MCF 10A (cell line): Measurements from ENCODE around the gene KRT15. TPM values are rescaled to one million over a fixed set of nuclear protein-coding genes. Genes with fewer than 3 reads are reported as not detected.

Experiments
- BruUV-seq: library from RNA; stranded (reverse); fragments of 400-500 nt; replicated peaks from 2 replicates; lab custom pipeline; 2021; lab: Mats Ljungman, UMichigan
- CTCF ChIA-PET: fragments of 300-600 bp; sonication (Branson Sonifier 250); formaldehyde crosslinking; extraction: SDS; loops from one replicate; lab custom pipeline; 2021; ENCODE audit warnings: antibody characterized with exemption, inconsistent platforms; lab: Yijun Ruan, JAX
- POLR2A ChIA-PET: fragments of 300-600, 350-650 bp; sonication (Branson Sonifier 250); formaldehyde crosslinking; extraction: SDS; loops from one replicate; lab custom pipeline; 2020; ENCODE audit warnings: antibody characterized with exemption, inconsistent platforms; lab: Yijun Ruan, JAX
- DNase-seq: peaks from one replicate; pipeline ENCODE4 v3.0.0-alpha.2; 2018; ENCODE audit not compliant: unreplicated experiment
- H3K27ac Mint-ChIP-seq: one replicate; pipeline ENCODE4 v1.8.0; 2022; ENCODE audit warnings: mild to moderate bottlenecking, low read depth, mixed read lengths; ENCODE audit not compliant: unreplicated experiment
- H3K27me3 Mint-ChIP-seq: one replicate; pipeline ENCODE4 v1.8.0; 2022; ENCODE audit warnings: mixed read lengths; ENCODE audit not compliant: insufficient read depth, unreplicated experiment
- H3K36me3 Mint-ChIP-seq: one replicate; pipeline ENCODE4 v1.8.0; 2022; ENCODE audit warnings: mild to moderate bottlenecking, moderate library complexity, mixed read lengths; ENCODE audit not compliant: insufficient read depth, unreplicated experiment
- H3K4me1 Mint-ChIP-seq: one replicate; pipeline ENCODE4 v1.8.0; 2022; ENCODE audit warnings: mixed read lengths; ENCODE audit not compliant: insufficient read depth, unreplicated experiment
- H3K4me3 Mint-ChIP-seq: one replicate; pipeline ENCODE4 v1.8.0; 2022; ENCODE audit warnings: mild to moderate bottlenecking, moderate library complexity, mixed read lengths; ENCODE audit not compliant: unreplicated experiment
- H3K9me3 Mint-ChIP-seq: one replicate; pipeline ENCODE4 v1.8.0; 2022; ENCODE audit warnings: mixed read lengths; ENCODE audit not compliant: unreplicated experiment
- intact Hi-C: fragments of 100-400 bp; cut with micrococcal nuclease; formaldehyde crosslinking; loops from 2 replicates; pipeline ENCODE4 v1.14.1; 2022
- total RNA-seq: library from RNA; stranded (reverse); gene quantifications from 2 replicates; pipeline ENCODE4 v1.2.3, GENCODE V29; 2022
- TF ChIP-seq, protein P1 (sequence below): fragments of 200-600 bp; IDR thresholded peaks from one replicate; pipeline ENCODE4 v1.8.0; 2022; ENCODE audit warnings: antibody characterized with exemption, mild to moderate bottlenecking; ENCODE audit not compliant: unreplicated experiment

KRT15 gene
- total RNA-seq, 1 experiment from 2014 or later: 83.4 TPM

DNA sequence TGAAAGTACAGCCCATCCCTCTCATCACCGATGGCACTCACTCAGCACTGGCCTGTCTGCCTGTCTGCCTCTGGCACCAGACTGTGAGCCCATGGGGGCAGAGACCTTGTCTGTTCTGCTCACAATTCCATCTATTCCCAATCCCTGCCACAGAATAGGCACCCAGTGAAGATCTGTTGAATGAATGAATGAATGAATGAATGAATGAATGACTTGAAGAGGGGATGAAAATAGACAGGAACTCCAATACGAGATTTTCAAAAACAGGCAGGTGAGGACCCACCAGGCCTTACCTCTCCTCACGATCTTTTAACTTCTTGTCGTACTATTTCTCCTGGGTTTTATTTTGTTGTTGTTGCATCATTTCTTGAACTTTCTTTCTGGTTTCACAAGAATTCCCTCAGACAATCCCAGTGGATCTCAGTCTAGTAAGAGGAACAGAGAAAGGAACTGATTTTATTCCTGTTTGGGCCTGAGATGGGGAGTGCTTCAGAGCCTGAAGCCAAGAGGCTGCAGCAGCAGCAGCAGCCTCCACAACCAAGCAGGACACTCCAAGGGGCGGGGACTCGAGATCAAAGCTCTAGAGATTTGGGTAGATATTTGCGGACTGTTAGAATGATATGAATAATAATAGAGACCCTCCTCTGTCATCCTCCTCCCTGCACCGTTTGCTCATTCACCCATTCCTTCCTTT is 35.4 kb upstream of the KRT15 start:
- TF ChIP-seq, protein P1, sequence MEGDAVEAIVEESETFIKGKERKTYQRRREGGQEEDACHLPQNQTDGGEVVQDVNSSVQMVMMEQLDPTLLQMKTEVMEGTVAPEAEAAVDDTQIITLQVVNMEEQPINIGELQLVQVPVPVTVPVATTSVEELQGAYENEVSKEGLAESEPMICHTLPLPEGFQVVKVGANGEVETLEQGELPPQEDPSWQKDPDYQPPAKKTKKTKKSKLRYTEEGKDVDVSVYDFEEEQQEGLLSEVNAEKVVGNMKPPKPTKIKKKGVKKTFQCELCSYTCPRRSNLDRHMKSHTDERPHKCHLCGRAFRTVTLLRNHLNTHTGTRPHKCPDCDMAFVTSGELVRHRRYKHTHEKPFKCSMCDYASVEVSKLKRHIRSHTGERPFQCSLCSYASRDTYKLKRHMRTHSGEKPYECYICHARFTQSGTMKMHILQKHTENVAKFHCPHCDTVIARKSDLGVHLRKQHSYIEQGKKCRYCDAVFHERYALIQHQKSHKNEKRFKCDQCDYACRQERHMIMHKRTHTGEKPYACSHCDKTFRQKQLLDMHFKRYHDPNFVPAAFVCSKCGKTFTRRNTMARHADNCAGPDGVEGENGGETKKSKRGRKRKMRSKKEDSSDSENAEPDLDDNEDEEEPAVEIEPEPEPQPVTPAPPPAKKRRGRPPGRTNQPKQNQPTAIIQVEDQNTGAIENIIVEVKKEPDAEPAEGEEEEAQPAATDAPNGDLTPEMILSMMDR: no peak
- DNase-seq: no peak
- Mint-ChIP-seq H3K36me3 (peaks cover 4% of the 10 kb centered on the region), H3K4me1 (peaks cover 24% of the 10 kb centered on the region), H3K27ac (no peak overlapping the region), H3K9me3 (no peaks in the 10 kb centered on the region), H3K4me3 (no peak overlapping the region), H3K27me3 (no peaks in the 10 kb centered on the region)
- no TSS peak for BruUV-seq
- POLR2A ChIA-PET: interaction anchor here (1.2 to 1.7 kb wide), 2 partner anchors 59 to 97 kb away, joined by 3 to 4 read pairs; partner anchors contain the start of gene KRT16
- CTCF ChIA-PET: interaction anchor here (0.5 to 22.4 kb wide), 3 partner anchors 25 to 111 kb away, joined by 6 to 415 read pairs (median 218); no protein-coding TSS in a partner anchor
- intact Hi-C loops: no loop called here

DNA sequence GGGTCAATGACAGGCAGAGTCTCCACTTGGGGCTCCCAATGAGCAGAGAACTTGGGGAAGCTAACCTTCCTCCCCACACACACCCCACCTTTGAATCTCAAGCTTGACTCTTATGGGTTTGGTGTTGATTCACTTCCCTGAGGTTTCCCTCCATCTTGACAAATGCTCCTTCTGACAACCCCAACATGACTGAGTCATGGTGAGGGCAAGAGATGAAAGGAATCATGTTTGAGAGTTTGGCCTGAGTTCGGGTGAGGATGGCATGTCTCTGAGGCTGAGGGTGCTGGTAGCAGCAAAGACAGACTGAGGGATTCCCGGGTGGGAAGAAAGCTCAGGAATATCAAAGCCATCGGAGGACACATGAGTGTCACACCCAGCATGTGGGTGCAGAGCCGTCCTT is 34.5 kb upstream of the KRT15 start:
- CTCF ChIA-PET: interaction anchor here (0.8 to 22.4 kb wide), 3 partner anchors 94 to 147 kb away, joined by 4 to 415 read pairs (median 218); no protein-coding TSS in a partner anchor
- intact Hi-C loops: no loop called here
- Mint-ChIP-seq H3K4me3 (no peak overlapping the region), H3K27ac (no peak overlapping the region), H3K4me1 (peaks cover 30% of the 10 kb centered on the region), H3K36me3 (peaks cover 4% of the 10 kb centered on the region), H3K9me3 (no peaks in the 10 kb centered on the region), H3K27me3 (no peaks in the 10 kb centered on the region)
- DNase-seq: peak; percentile 37
- BruUV-seq: no TSS peak
- POLR2A ChIA-PET: interaction anchor here (0.6 to 1.2 kb wide), 3 partner anchors 26 to 136 kb away, joined by 3 to 5 read pairs (median 4); no protein-coding TSS in a partner anchor
- TF ChIP-seq, protein P1: no peak

DNA sequence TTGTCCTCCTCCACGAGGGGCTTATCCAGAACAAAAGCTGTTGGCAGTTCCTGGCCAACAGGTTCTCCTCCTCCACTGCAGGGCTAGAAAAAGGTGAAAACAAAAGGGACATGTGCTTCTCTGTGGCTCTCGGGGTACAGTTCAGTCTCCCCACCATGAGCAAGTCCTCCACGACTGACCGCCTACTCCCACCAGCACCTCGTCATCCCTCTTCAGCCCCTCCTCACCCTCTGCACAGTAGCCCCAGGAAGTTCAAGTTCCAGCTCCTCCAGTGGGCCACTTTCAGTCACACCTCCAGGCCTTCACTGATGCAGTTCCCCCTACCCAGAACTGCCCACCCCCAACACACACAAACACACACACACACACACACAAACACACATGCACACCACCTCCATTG is 33.8 kb upstream of the KRT15 start:
- no peaks in the 10 kb centered on the region for H3K27me3 Mint-ChIP-seq
- H3K36me3 Mint-ChIP-seq: peaks cover 4% of the 10 kb centered on the region
- CTCF ChIA-PET: interaction anchor here (0.8 to 22.4 kb wide), 4 partner anchors 26 to 146 kb away, joined by 4 to 415 read pairs (median 128); no protein-coding TSS in a partner anchor
- TF ChIP-seq, protein P1: no peak
- DNase-seq: no peak
- no peak overlapping the region for H3K27ac Mint-ChIP-seq
- peaks cover 37% of the 10 kb centered on the region for H3K4me1 Mint-ChIP-seq
- POLR2A ChIA-PET: interaction anchor here (6.2 kb wide), 1 partner anchor 98 kb away, joined by 101 read pairs; no protein-coding TSS in a partner anchor
- no TSS peak for BruUV-seq
- intact Hi-C loops: no loop called here
- H3K4me3 Mint-ChIP-seq: no peak overlapping the region
- H3K9me3 Mint-ChIP-seq: no peaks in the 10 kb centered on the region

DNA sequence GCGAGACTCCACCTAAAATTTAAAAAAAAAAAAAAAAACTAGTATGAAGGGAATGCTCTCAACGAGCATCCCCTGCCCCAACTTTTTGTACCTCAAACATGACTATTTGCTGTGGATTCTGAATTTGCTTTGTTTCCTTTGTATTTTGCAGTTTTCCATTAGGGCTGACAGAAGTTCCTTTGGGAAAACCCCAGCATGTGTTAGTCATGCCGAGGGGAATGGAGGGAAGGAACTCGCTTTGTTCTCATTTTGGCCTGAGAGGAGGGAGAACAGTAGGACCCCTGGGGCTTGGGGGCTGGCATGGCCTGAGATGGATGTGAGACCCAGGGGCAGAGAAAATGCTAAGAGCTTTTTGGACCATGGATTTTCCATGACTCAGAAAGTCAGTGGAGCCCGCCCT is 32.7 kb upstream of the KRT15 start:
- DNase-seq: no peak
- Mint-ChIP-seq H3K27ac (no peak overlapping the region), H3K4me1 (peaks cover 45% of the 10 kb centered on the region), H3K9me3 (peaks cover 8% of the 10 kb centered on the region), H3K4me3 (no peak overlapping the region), H3K36me3 (peaks cover 4% of the 10 kb centered on the region), H3K27me3 (no peaks in the 10 kb centered on the region)
- TF ChIP-seq, protein P1: no peak
- ChIA-PET CTCF (interaction anchor here (0.7 to 22.4 kb wide), 9 partner anchors 27 to 748 kb away, joined by 3 to 415 read pairs (median 5); partner anchors contain the start of genes KRT15 and KRT17), POLR2A (interaction anchor here (6.2 kb wide), 1 partner anchor 99 kb away, joined by 101 read pairs; no protein-coding TSS in a partner anchor)
- no TSS peak for BruUV-seq
- intact Hi-C loops: no loop called here
